Neuronal stem cell (in vitro differentiated cells): ENCODE measurements around the gene TNFRSF21.
"Not testable (repeated sequence)": the region's sequence is repeated elsewhere in the genome, so short reads cannot be mapped to it uniquely, and the experiment has no call there.

ENCODE experiments used
- DNase-seq: peaks from one replicate; pipeline ENCODE4 v3.0.0-alpha.2; 2013; ENCODE audit warnings: low spot score
- H2AFZ ChIP-seq: one replicate; pipeline ENCODE4 v1.6.1; 2013; ENCODE audit warnings: mild to moderate bottlenecking, low read length, inconsistent platforms
- H2AK5ac ChIP-seq: 2 replicates; pipeline ENCODE4 v1.6.1; 2013; ENCODE audit warnings: low read depth, mild to moderate bottlenecking, inconsistent platforms, low read length, moderate library complexity, mixed read lengths
- H2BK120ac ChIP-seq: 2 replicates; pipeline ENCODE4 v1.6.1; 2013; ENCODE audit warnings: low read depth, mild to moderate bottlenecking, inconsistent platforms, low read length, moderate library complexity, mixed read lengths
- H2BK12ac ChIP-seq: one replicate; pipeline ENCODE4 v1.6.1; 2013; ENCODE audit warnings: low read length, inconsistent platforms
- H2BK15ac ChIP-seq: 2 replicates; pipeline ENCODE4 v1.6.1; 2013; ENCODE audit warnings: mild to moderate bottlenecking, low read length, inconsistent platforms, mixed read lengths
- H2BK5ac ChIP-seq: one replicate; pipeline ENCODE4 v1.6.1; 2013; ENCODE audit warnings: inconsistent platforms, mild to moderate bottlenecking, low read length, moderate library complexity
- H3K14ac ChIP-seq: one replicate; pipeline ENCODE4 v1.6.1; 2013; ENCODE audit warnings: low read length, inconsistent platforms
- H3K18ac ChIP-seq: 2 replicates; pipeline ENCODE4 v1.6.1; 2013; ENCODE audit warnings: low read length, inconsistent platforms
- H3K23ac ChIP-seq: 2 replicates; pipeline ENCODE4 v1.6.1; 2013; ENCODE audit warnings: low read depth, mild to moderate bottlenecking, mixed read lengths, low read length, inconsistent platforms; ENCODE audit not compliant: poor library complexity
- H3K27ac ChIP-seq: replicated peaks from 3 replicates; pipeline ENCODE4 v1.5.1; 2013; ENCODE audit warnings: low read length, inconsistent platforms
- H3K27me3 ChIP-seq, 3 experiments: 2 replicates each; pipeline ENCODE4 v1.6.1; 2013; ENCODE audit warnings: low read length in 3 of 3, mild to moderate bottlenecking in 2 of 3, inconsistent platforms in 1 of 3, low read depth in 1 of 3, mixed read lengths in 1 of 3, moderate library complexity in 1 of 3; ENCODE audit not compliant: control insufficient read depth in 3 of 3, insufficient read depth in 3 of 3
- H3K36me3 ChIP-seq, 2 donors: replicated peaks in 1 of 2; 2 replicates each; pipeline ENCODE4 v1.6.1; 2013; ENCODE audit warnings: low read length in 2 of 2; ENCODE audit not compliant: control insufficient read depth in 2 of 2, insufficient read depth in 2 of 2
- H3K4ac ChIP-seq: 2 replicates; pipeline ENCODE4 v1.6.1; 2013; ENCODE audit warnings: inconsistent platforms, mild to moderate bottlenecking, low read length, moderate library complexity
- H3K4me1 ChIP-seq, 2 donors: 1 replicate in 1 of 2; 2 replicates in 1 of 2; pipeline ENCODE4 v1.6.1; 2013; ENCODE audit warnings: low read length in 2 of 2, low read depth in 1 of 2; ENCODE audit not compliant: control insufficient read depth in 2 of 2, insufficient read depth in 1 of 2
- H3K4me2 ChIP-seq: one replicate; pipeline ENCODE4 v1.6.1; 2013; ENCODE audit warnings: mild to moderate bottlenecking, low read length, inconsistent platforms; ENCODE audit not compliant: insufficient read depth, poor library complexity, severe bottlenecking
- H3K4me3 ChIP-seq, 2 donors: 2 replicates each; pipeline ENCODE4 v1.5.1; 2013; ENCODE audit warnings: low read length in 2 of 2, mild to moderate bottlenecking in 2 of 2, inconsistent platforms in 1 of 2, moderate library complexity in 1 of 2
- H3K79me1 ChIP-seq: one replicate; pipeline ENCODE4 v1.6.1; 2013; ENCODE audit warnings: low read depth, mild to moderate bottlenecking, inconsistent platforms, low read length, moderate library complexity
- H3K9ac ChIP-seq: one replicate; pipeline ENCODE4 v1.6.1; 2013; ENCODE audit warnings: mild to moderate bottlenecking, low read depth, low read length, inconsistent platforms; ENCODE audit not compliant: poor library complexity
- H3K9me3 ChIP-seq, 2 donors: replicated peaks in 1 of 2; 2 replicates each; pipeline versions ENCODE3 to v1.6.1; 2013; ENCODE audit warnings: low read length in 2 of 2, mild to moderate bottlenecking in 2 of 2, inconsistent platforms in 1 of 2, low read depth in 1 of 2, mixed read lengths in 1 of 2, moderate library complexity in 1 of 2; ENCODE audit not compliant: control insufficient read depth in 2 of 2, insufficient read depth in 1 of 2
- H4K8ac ChIP-seq: one replicate; pipeline ENCODE4 v1.6.1; 2013; ENCODE audit warnings: low read depth, mild to moderate bottlenecking, inconsistent platforms, low read length, moderate library complexity
- H4K91ac ChIP-seq: one replicate; pipeline ENCODE4 v1.6.1; 2013; ENCODE audit warnings: low read length, low read depth, mild to moderate bottlenecking, inconsistent platforms; ENCODE audit not compliant: poor library complexity
- WGBS, 2 donors: extraction: QIAGEN DNeasy Blood & Tissue Kit; methylation state at CpG; one replicate each; pipeline ENCODE4 v1.1.7; 2013; ENCODE audit warnings: missing lambda C conversion rate in 2 of 2, mixed read lengths in 1 of 2; ENCODE audit not compliant: insufficient read length in 2 of 2, insufficient replicate concordance in 1 of 2; ENCODE audit errors: extremely low coverage in 2 of 2; 5-methylcytosine and 5-hydroxymethylcytosine counted together

The TNFRSF21 gene

DNA sequence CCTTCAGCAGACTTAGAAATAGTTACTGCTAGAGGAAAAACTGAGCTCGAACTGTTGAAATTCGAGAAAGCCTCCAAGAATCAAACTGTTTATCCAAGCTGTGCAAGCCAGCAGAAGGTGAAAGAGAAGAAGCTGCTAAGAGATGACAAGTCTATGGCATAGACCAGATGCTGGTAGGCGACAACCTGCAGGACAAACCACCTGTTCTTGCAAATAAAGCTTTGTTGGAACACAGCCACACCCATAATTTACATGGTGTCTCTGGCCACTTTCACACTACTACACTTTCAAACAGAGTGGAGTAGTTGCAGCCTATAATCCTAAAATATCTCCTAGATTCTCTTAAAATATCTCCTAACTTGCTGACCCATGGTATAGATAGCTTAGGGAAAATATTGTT, 33.3 kb downstream of the TNFRSF21 start:
- Histone ChIP-seq H2BK15ac (no peak overlapping the region), H2BK12ac (no peak overlapping the region), H3K4ac (no peak overlapping the region), H2BK120ac (no peak overlapping the region), H3K27ac (no peak overlapping the region), H2BK5ac (no peak overlapping the region), H3K4me2 (no peak overlapping the region), H3K14ac (no peak overlapping the region), H4K91ac (no peak overlapping the region), H3K27me3 (no peaks in the 10 kb centered on the region), H3K79me1 (no peaks in the 10 kb centered on the region), H3K4me3 (no peak overlapping the region), H2AK5ac (no peak overlapping the region), H3K9me3 (no peaks in the 10 kb centered on the region), H4K8ac (no peak overlapping the region), H3K18ac (no peak overlapping the region), H2AFZ (no peak overlapping the region), H3K36me3 (peaks cover 4 to 9% of the 10 kb centered on the region in 2 donors), H3K4me1 (peaks cover 0 to 7% of the 10 kb centered on the region in 2 donors), H3K23ac (no peak overlapping the region), H3K9ac (no peak overlapping the region)
- no peak for DNase-seq
- no CpG with 5 or more reads among the region's 3 CpGs for WGBS, 2 donors

DNA sequence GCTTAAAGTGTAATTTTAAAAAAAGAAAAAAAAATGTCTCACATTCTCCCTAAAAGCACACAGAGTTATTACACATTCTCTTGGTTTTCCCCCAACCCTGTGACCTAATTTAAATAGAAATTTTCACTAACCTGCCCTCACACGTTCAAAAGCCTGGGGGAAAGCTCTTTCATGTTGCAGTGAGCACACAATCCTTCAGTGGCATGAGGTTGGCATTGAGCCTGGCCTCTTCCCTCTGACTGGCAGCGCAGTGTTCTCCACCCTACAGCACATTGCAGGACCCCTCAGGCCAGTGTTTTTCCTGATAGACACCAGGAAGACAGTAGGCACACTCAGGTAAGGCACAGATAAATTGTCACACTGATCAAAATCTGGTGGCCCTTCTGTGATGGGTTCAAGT, 34.1 kb downstream of the TNFRSF21 start:
- Histone ChIP-seq H4K8ac (no peak overlapping the region), H3K27ac (no peak overlapping the region), H3K18ac (no peak overlapping the region), H3K4me2 (no peak overlapping the region), H2AFZ (no peak overlapping the region), H3K79me1 (no peaks in the 10 kb centered on the region), H2BK15ac (no peak overlapping the region), H3K4ac (no peak overlapping the region), H2AK5ac (no peak overlapping the region), H3K36me3 (peaks cover 3 to 7% of the 10 kb centered on the region in 2 donors), H3K4me1 (peaks cover 0 to 7% of the 10 kb centered on the region in 2 donors), H2BK120ac (no peak overlapping the region), H3K27me3 (no peaks in the 10 kb centered on the region), H3K14ac (no peak overlapping the region), H3K9me3 (no peaks in the 10 kb centered on the region), H3K4me3 (no peak overlapping the region), H4K91ac (no peak overlapping the region), H3K23ac (no peak overlapping the region), H2BK12ac (no peak overlapping the region), H2BK5ac (no peak overlapping the region), H3K9ac (no peak overlapping the region)
- no CpG with 5 or more reads among the region's 2 CpGs for WGBS, 2 donors
- DNase-seq = no peak

DNA sequence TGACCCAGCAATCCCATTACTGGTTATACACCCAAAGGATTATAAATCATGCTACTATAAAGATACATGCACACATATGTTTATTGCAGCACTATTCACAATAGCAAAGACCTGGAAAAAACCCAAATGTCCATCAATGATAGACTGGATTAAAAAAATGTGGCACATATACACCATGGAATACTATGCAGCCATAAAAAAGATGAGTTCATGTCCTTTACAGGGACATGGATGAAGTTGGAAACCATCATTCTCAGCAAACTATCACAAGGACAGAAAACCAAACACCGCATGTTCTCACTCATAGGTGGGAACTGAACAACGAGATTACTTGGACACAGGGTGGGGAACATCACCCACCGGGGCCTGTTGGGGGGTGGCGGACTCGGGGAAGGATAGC, 34.6 kb downstream of the TNFRSF21 start:
- not testable (repeated sequence) for DNase-seq, H4K91ac ChIP-seq

DNA sequence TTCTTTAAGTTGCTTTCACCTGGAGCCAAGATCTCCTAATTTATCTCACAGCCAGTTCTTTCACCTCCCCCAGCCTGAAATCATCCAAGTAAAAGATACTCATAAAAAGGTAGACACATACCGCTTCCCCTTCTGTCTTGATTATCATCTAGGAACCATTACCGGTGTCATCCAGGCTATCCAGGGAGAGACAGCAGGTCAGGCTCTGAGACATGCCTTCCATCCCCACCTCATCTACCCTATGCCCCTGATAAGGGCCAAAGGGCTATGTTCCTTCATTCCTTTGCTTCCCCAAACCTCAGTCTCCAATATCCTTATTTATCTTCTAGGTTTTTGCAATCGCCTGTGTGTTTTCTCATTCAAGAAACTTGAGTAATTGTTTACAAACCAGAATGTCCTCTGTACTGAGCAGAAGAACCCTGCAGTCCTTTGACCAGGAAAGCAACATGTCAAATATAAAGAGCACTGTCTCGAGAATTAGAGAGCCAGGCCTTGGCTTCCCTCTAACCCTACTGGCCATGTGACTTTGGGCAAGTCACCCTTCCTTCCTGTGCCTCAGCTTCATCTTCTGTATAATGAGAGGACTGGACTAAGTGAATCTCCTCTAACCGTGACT, 41.0 kb downstream of the TNFRSF21 start:
- Histone ChIP-seq H2BK15ac (no peak overlapping the region), H3K18ac (no peak overlapping the region), H3K23ac (no peak overlapping the region), H2AK5ac (no peak overlapping the region), H4K91ac (no peak overlapping the region), H2BK5ac (no peak overlapping the region), H4K8ac (no peak overlapping the region), H2AFZ (no peak overlapping the region), H3K4me2 (no peak overlapping the region), H3K27me3 (no peaks in the 10 kb centered on the region), H3K27ac (no peak overlapping the region), H3K4me1 (no peaks in the 10 kb centered on the region), H3K4me3 (no peak overlapping the region), H3K9me3 (peaks cover 0 to 3% of the 10 kb centered on the region in 2 donors), H3K79me1 (no peaks in the 10 kb centered on the region), H3K36me3 (peaks cover 2 to 4% of the 10 kb centered on the region in 2 donors), H3K4ac (no peak overlapping the region), H2BK12ac (no peak overlapping the region), H3K9ac (no peak overlapping the region), H3K14ac (no peak overlapping the region), H2BK120ac (no peak overlapping the region)
- no CpG with 5 or more reads among the region's 5 CpGs for WGBS, 2 donors
- DNase-seq = no peak

More for the DNA sequence above, 34.6 kb downstream of the TNFRSF21 start:
- H3K4me3 ChIP-seq, H2BK15ac ChIP-seq, H3K14ac ChIP-seq, H2BK12ac ChIP-seq, H2BK5ac ChIP-seq, H2BK120ac ChIP-seq, H3K27me3 ChIP-seq, H3K4me2 ChIP-seq, H3K79me1 ChIP-seq, H4K8ac ChIP-seq, H3K4me1 ChIP-seq, H3K9ac ChIP-seq, H3K4ac ChIP-seq, H3K36me3 ChIP-seq, H3K23ac ChIP-seq, H2AFZ ChIP-seq, H3K27ac ChIP-seq, H3K9me3 ChIP-seq, H3K18ac ChIP-seq, H2AK5ac ChIP-seq: not testable (repeated sequence)
- no CpG with 5 or more reads among the region's 5 CpGs for WGBS, 2 donors
